ENCODE measurements around the gene RNF17. TPM values are rescaled to one million over a fixed set of nuclear protein-coding genes. Genes with fewer than 3 reads are reported as not detected.

The RNF17 gene
- total and polyA plus RNA-seq, 2 of the 8 experiments (the other 6 are each of a cell fraction or from before 2014, with no cell fraction given) = not detected

GRCh38 chr13:24888291-24888931, 124.4 kb downstream of the RNF17 start:
- H4K5ac ChIP-seq (ENCODE audit: insufficient read length, low read depth, low read length) = no peak overlapping the region
- H4K91ac ChIP-seq (replicated peaks; ENCODE audit: insufficient read length, low read length) = no peak overlapping the region
- CTCF ChIA-PET (ENCODE audit: partially characterized antibody) = interaction anchor here (0.7 to 1.6 kb wide), 2 partner anchors 12 to 18 kb away, joined by 3 read pairs; no protein-coding TSS in a partner anchor
- H3K23me2 ChIP-seq (ENCODE audit: low read depth, low read length) = no peaks in the 10 kb centered on the region
- DNase-seq (ENCODE audit: low read depth in 1 of 2, low spot score in 2 of 2) (no peak), FAIRE-seq (no peak)
- no peak overlapping the region for H3K23ac ChIP-seq (ENCODE audit: insufficient read length)
- H2BK5ac ChIP-seq (ENCODE audit: low read depth, low read length) = no peak overlapping the region
- H4K20me1 ChIP-seq (replicated peaks in 1 of 2; ENCODE audit: control insufficient read depth in 1 of 2, insufficient read depth in 2 of 2, low read length in 2 of 2) = peaks cover 2 to 3% of the 10 kb centered on the region in 2 experiments
- H2BK12ac ChIP-seq (ENCODE audit: low read depth, low read length) = no peak overlapping the region
- no peak overlapping the region for H3K14ac ChIP-seq (ENCODE audit: insufficient read length)
- 80% methylated on average over 3 of the region's 3 CpGs; no CpG with 5 or more reads in 1 of the 2 experiments for WGBS, 2 experiments (ENCODE audit: extremely low coverage in 1 of 2, insufficient coverage in 1 of 2, insufficient read length in 1 of 2, insufficient replicate concordance in 2 of 2, low coverage in 1 of 2, low lambda C conversion rate in 2 of 2, missing lambda C conversion rate in 1 of 2)
- POLR2A ChIA-PET (ENCODE audit: partially characterized antibody) = interaction anchor here (1.0 kb wide), 1 partner anchor 12 kb away, joined by 3 read pairs; no protein-coding TSS in a partner anchor
- no peak overlapping the region for H3K9ac ChIP-seq (replicated peaks in 1 of 4; ENCODE audit: extremely low read depth in 1 of 4, low read depth in 3 of 4, low read length in 3 of 4)
- H3K4me1 ChIP-seq (replicated peaks in 1 of 4; ENCODE audit: control insufficient read depth in 3 of 4, insufficient read depth in 4 of 4, low read length in 3 of 4) = peaks cover 0 to 6% (median 0%) of the 10 kb centered on the region in 4 experiments; a peak in 3 of 7 replicates
- H3K27ac ChIP-seq (ENCODE audit: low read depth, low read length) = no peak overlapping the region
- no peak overlapping the region for H2BK15ac ChIP-seq (ENCODE audit: low read length)
- H3K79me1 ChIP-seq (ENCODE audit: low read depth, low read length) = no peaks in the 10 kb centered on the region
- no peak overlapping the region for H3K4me3 ChIP-seq (ENCODE audit: extremely low read depth in 1 of 4, insufficient read depth in 2 of 4, low read depth in 3 of 4, low read length in 4 of 4)
- H3K4me2 ChIP-seq (ENCODE audit: insufficient read depth in 1 of 2, low read depth in 2 of 2, low read length in 2 of 2) = no peak overlapping the region
- no peak overlapping the region for H3K18ac ChIP-seq (ENCODE audit: extremely low read depth, low read length)
- TF ChIP-seq SIRT6 (IDR thresholded peaks at IDR 0.05; ENCODE audit: low read length) (no peak), NANOG (IDR thresholded peaks at IDR 0.05; ENCODE audit: insufficient read depth, low read depth, low read length, poor library complexity, severe bottlenecking) (peak; percentile 55), POU5F1 (IDR thresholded peaks at IDR 0.05; ENCODE audit: low read depth, low read length) (0 out of 2 replicates have a peak, but pooled peaks have one; percentile 51)
- H2AFZ ChIP-seq (ENCODE audit: low read length) = no peak overlapping the region
- no peak overlapping the region for H4K8ac ChIP-seq (ENCODE audit: extremely low read depth, insufficient read depth, low read length)
- H3K9me3 ChIP-seq (ENCODE audit: insufficient read depth in 2 of 2, low read depth in 1 of 2, low read length in 1 of 2) = no peaks in the 10 kb centered on the region
- no peak overlapping the region for H2BK20ac ChIP-seq (ENCODE audit: low read length)
- no peaks in the 10 kb centered on the region for H3K27me3 ChIP-seq (replicated peaks in 1 of 4; ENCODE audit: control insufficient read depth in 3 of 4, extremely low read depth in 1 of 4, insufficient read depth in 3 of 4, low read length in 3 of 4)
- no peak overlapping the region for H2AK5ac ChIP-seq (ENCODE audit: low read depth, low read length)
- H3K56ac ChIP-seq (replicated peaks; ENCODE audit: insufficient read length, low read depth, low read length) = no peak overlapping the region
- H3K79me2 ChIP-seq (ENCODE audit: control insufficient read depth in 1 of 2, insufficient read depth in 2 of 2, low read length in 2 of 2) = no peaks in the 10 kb centered on the region
- no peak overlapping the region for H2BK120ac ChIP-seq (replicated peaks; ENCODE audit: low read depth, low read length)
- no peak overlapping the region for H3K4ac ChIP-seq (replicated peaks; ENCODE audit: insufficient read length, low read depth, low read length)
- peaks cover 0 to 33% (median 23%) of the 10 kb centered on the region in 4 experiments; a peak in 5 of 8 replicates for H3K36me3 ChIP-seq (ENCODE audit: control insufficient read depth in 2 of 4, insufficient read depth in 4 of 4, low read length in 3 of 4)
